Endothelial cell of umbilical vein (primary cell): Measurements from ENCODE around the gene ATOX1. TPM values are rescaled to one million over a fixed set of nuclear protein-coding genes. Genes with fewer than 3 reads are reported as not detected.

Experiments
- BruUV-seq: library from RNA; stranded (reverse); fragments of 400-500 nt; replicated peaks from 2 replicates; lab custom pipeline; 2021; lab: Mats Ljungman, UMichigan
- CTCF ChIA-PET: fragments of 300-600, 350-600 bp; sonication (Branson Sonifier 250); formaldehyde crosslinking; loops from one replicate; lab custom pipeline; 2021; ENCODE audit warnings: antibody characterized with exemption, inconsistent platforms; lab: Charles Lee
- POLR2A ChIA-PET: fragments of 300-600, 350-600 bp; sonication (Branson Sonifier 250); formaldehyde crosslinking; loops from one replicate; lab custom pipeline; 2021; ENCODE audit warnings: antibody characterized with exemption, inconsistent platforms; lab: Charles Lee
- DNase-seq: peaks from one replicate; pipeline ENCODE4 v3.0.0-alpha.2; 2011; ENCODE audit warnings: low read depth, low spot score
- FAIRE-seq: peaks from 2 replicates; lab custom pipeline; 2011; peaks lifted over from hg19 to GRCh38; lab: Jason Lieb, UNC
- H2AFZ ChIP-seq: 2 replicates; pipeline ENCODE4 v1.6.0; 2012; ENCODE audit warnings: low read depth, low read length, control low read depth, inconsistent platforms
- H3K27ac ChIP-seq: 2 replicates; pipeline ENCODE4 v1.5.1; 2011; ENCODE audit warnings: low read depth, mild to moderate bottlenecking, control low read depth, low read length, moderate library complexity; ENCODE audit not compliant: insufficient read depth
- H3K27me3 ChIP-seq, 2 experiments: 2 replicates each; pipeline versions ENCODE4 v1.6.0 to v1.6.1; 2011; ENCODE audit warnings: low read length in 2 of 2, mixed read lengths in 1 of 2; ENCODE audit not compliant: control insufficient read depth in 2 of 2, insufficient read depth in 2 of 2
- H3K36me3 ChIP-seq, 2 experiments: 2 replicates in 1 of 2; 3 replicates in 1 of 2; pipeline ENCODE4 v1.5.1; 2011; ENCODE audit warnings: low read length in 2 of 2, mild to moderate bottlenecking in 1 of 2, moderate library complexity in 1 of 2; ENCODE audit not compliant: control insufficient read depth in 2 of 2, insufficient read depth in 2 of 2; ENCODE audit errors: extremely low read depth in 1 of 2
- H3K4me1 ChIP-seq: 3 replicates; pipeline ENCODE4 v1.5.1; 2011; ENCODE audit warnings: mild to moderate bottlenecking, low read length; ENCODE audit not compliant: control insufficient read depth, insufficient read depth; ENCODE audit errors: extremely low read depth
- H3K4me2 ChIP-seq: 2 replicates; pipeline ENCODE4 v1.6.1; 2011; ENCODE audit warnings: low read length, control low read depth, mixed read lengths; ENCODE audit not compliant: insufficient read depth
- H3K4me3 ChIP-seq, 3 experiments: fragments of 200-600 bp in 1 of 3; sonication (generic), shearing (Covaris generic) in 1 of 3; replicated peaks in 1 of 3; 2 replicates each; pipeline ENCODE4 v1.5.1; 2011 to 2016; ENCODE audit warnings: control low read depth in 3 of 3, low read length in 3 of 3, mild to moderate bottlenecking in 2 of 3, inconsistent platforms in 1 of 3, low read depth in 1 of 3, moderate library complexity in 1 of 3; ENCODE audit not compliant: insufficient read depth in 1 of 3
- H3K79me2 ChIP-seq: 2 replicates; pipeline ENCODE4 v1.6.0; 2012; ENCODE audit warnings: low read length, inconsistent platforms; ENCODE audit not compliant: control insufficient read depth, insufficient read depth
- H3K9ac ChIP-seq: replicated peaks from 2 replicates; pipeline ENCODE3; 2011; ENCODE audit warnings: low read length, control low read depth; ENCODE audit not compliant: insufficient read depth; ENCODE audit errors: extremely low read depth
- H3K9me1 ChIP-seq: replicated peaks from 3 replicates; pipeline ENCODE4 v1.6.0; 2011; ENCODE audit warnings: mild to moderate bottlenecking, low read length; ENCODE audit not compliant: control insufficient read depth, insufficient read depth; ENCODE audit errors: extremely low read depth
- H3K9me3 ChIP-seq: replicated peaks from 2 replicates; pipeline ENCODE4 v1.5.1; 2012; ENCODE audit warnings: low read length, inconsistent platforms; ENCODE audit not compliant: control insufficient read depth, insufficient read depth
- H4K20me1 ChIP-seq: replicated peaks from 2 replicates; pipeline ENCODE3; 2011; ENCODE audit warnings: mild to moderate bottlenecking, low read length; ENCODE audit not compliant: control insufficient read depth, insufficient read depth; ENCODE audit errors: extremely low read depth
- CTCF ChIP-seq, 2 donors: IDR thresholded peaks; 1 replicate in 1 of 2; 2 replicates in 1 of 2; pipeline ENCODE4 v1.5.1; 2011; ENCODE audit warnings: low read length in 2 of 2, mild to moderate bottlenecking in 2 of 2, moderate library complexity in 2 of 2, control low read depth in 1 of 2, inconsistent platforms in 1 of 2, low read depth in 1 of 2; ENCODE audit not compliant: insufficient read depth in 1 of 2; ENCODE audit errors: extremely low read depth in 1 of 2
- EZH2 ChIP-seq: IDR thresholded peaks from 2 replicates; pipeline ENCODE4 v1.6.1; 2012; ENCODE audit warnings: borderline replicate concordance, low read depth, mild to moderate bottlenecking, moderate library complexity, low read length, inconsistent platforms; ENCODE audit not compliant: severe bottlenecking
- FOS ChIP-seq: IDR thresholded peaks from 2 replicates; pipeline ENCODE4 v1.6.1; 2011; ENCODE audit warnings: mild to moderate bottlenecking, low read length, moderate library complexity, borderline replicate concordance; ENCODE audit not compliant: insufficient read depth
- JUN ChIP-seq: IDR thresholded peaks from 2 replicates; pipeline ENCODE4 v1.6.1; 2011; ENCODE audit warnings: borderline replicate concordance, low read depth; ENCODE audit not compliant: insufficient read length, insufficient read depth
- MAX ChIP-seq: IDR thresholded peaks from 2 replicates; pipeline ENCODE4 v1.6.1; 2011; ENCODE audit not compliant: insufficient read depth, insufficient read length
- MYC ChIP-seq: IDR thresholded peaks from one replicate; pipeline ENCODE4 v1.6.1; 2011; ENCODE audit warnings: mild to moderate bottlenecking, low read depth, low read length
- POLR2A ChIP-seq: IDR thresholded peaks from 2 replicates; pipeline ENCODE4 v1.6.1; 2012; ENCODE audit warnings: low read depth, mild to moderate bottlenecking, control low read depth, low read length
- POLR2AphosphoS5 ChIP-seq: IDR thresholded peaks from 2 replicates; pipeline ENCODE4 v1.6.1; 2012; ENCODE audit warnings: low read depth, mild to moderate bottlenecking, control low read depth, low read length, moderate library complexity; ENCODE audit not compliant: insufficient read depth
- dilution Hi-C: fragments of 300-500 bp; cut with MboI; formaldehyde crosslinking; loops from one replicate; pipeline ENCODE4 v1.15.0; 2019; ENCODE audit warnings: low sequenced_read_pairs; ENCODE audit not compliant: extremely low pct_ligation_motif_present
- intact Hi-C: fragments of 100-400 bp; cut with micrococcal nuclease; formaldehyde crosslinking; loops from one replicate; pipeline ENCODE4 v1.10.0; 2022
- polyA plus RNA-seq, 4 experiments: library from polyadenylated mRNA; depleted of rRNA in 3 of 4; stranded (reverse) in 3 of 4; unstranded in 1 of 4; fragments of >200 nt; gene quantifications; 2 replicates each; pipeline versions ENCODE4 v1.2.1 to v1.2.3, GENCODE V29; 2011 to 2012; ENCODE audit warnings: missing spikeins in 1 of 4
- total RNA-seq: library from RNA; stranded (reverse); gene quantifications from 2 replicates; pipeline ENCODE4 v1.2.3, GENCODE V29; 2021

Gene ATOX1
- total and polyA plus RNA-seq, 2 donors (not counting 3 experiments of a cell fraction or from before 2014, with no cell fraction given): 113 to 292 TPM

GRCh38 chr5:151795426-151795825, 37.0 kb upstream of the ATOX1 start:
- H2AFZ ChIP-seq: no peak overlapping the region
- intact Hi-C loops (no loop called here), dilution Hi-C loops (no loop called here)
- no peak overlapping the region for H3K9ac ChIP-seq
- no peaks in the 10 kb centered on the region for H3K9me1 ChIP-seq
- TF ChIP-seq JUN (no peak), POLR2A (no peak), EZH2 (no peak), MYC (no peak), CTCF (IDR thresholded peaks at IDR 0.05; ENCODE audit: extremely low read depth in 1 of 2, insufficient read depth in 1 of 2, low read depth in 1 of 2, low read length in 2 of 2) (no peak), MAX (no peak)
- H4K20me1 ChIP-seq: no peaks in the 10 kb centered on the region
- H3K4me2 ChIP-seq: no peak overlapping the region
- no peak for FAIRE-seq
- H3K4me1 ChIP-seq: peaks cover 5% of the 10 kb centered on the region
- ChIA-PET CTCF (no interaction called here), POLR2A (no interaction called here)
- H3K4me3 ChIP-seq: no peak overlapping the region
- no TSS peak for BruUV-seq
- H3K27ac ChIP-seq: no peak overlapping the region
- DNase-seq: no peak
- H3K9me3 ChIP-seq: no peaks in the 10 kb centered on the region
- H3K36me3 ChIP-seq: peaks cover 30 to 31% of the 10 kb centered on the region in 2 experiments
- peaks cover 93% of the 10 kb centered on the region for H3K79me2 ChIP-seq
- H3K27me3 ChIP-seq: no peaks in the 10 kb centered on the region

GRCh38 chr5:151793358-151793757, 34.9 kb upstream of the ATOX1 start:
- TF ChIP-seq EZH2: no peak
- no peak for TF ChIP-seq POLR2AphosphoS5
- TF ChIP-seq JUN: no peak
- TF ChIP-seq FOS: no peak
- H3K27ac ChIP-seq: no peak overlapping the region
- no TSS peak for BruUV-seq
- no peak overlapping the region for H3K4me3 ChIP-seq
- no peak overlapping the region for H3K4me2 ChIP-seq
- no peak overlapping the region for H2AFZ ChIP-seq
- ChIA-PET CTCF (interaction anchor here (1.4 kb wide), 1 partner anchor 13 kb away, joined by 3 read pairs; no protein-coding TSS in a partner anchor), POLR2A (no interaction called here)
- no peaks in the 10 kb centered on the region for H3K27me3 ChIP-seq
- H3K9ac ChIP-seq: no peak overlapping the region
- no peaks in the 10 kb centered on the region for H3K4me1 ChIP-seq
- H4K20me1 ChIP-seq: no peaks in the 10 kb centered on the region
- no peaks in the 10 kb centered on the region for H3K9me3 ChIP-seq
- peaks cover 95% of the 10 kb centered on the region for H3K79me2 ChIP-seq
- intact Hi-C loops (no loop called here), dilution Hi-C loops (no loop called here)
- FAIRE-seq (no peak), DNase-seq (no peak)
- H3K36me3 ChIP-seq: peaks cover 30 to 31% of the 10 kb centered on the region in 2 experiments
- no peaks in the 10 kb centered on the region for H3K9me1 ChIP-seq
